Measurements from ENCODE around the gene PEX3. TPM values are rescaled to one million over a fixed set of nuclear protein-coding genes. Genes with fewer than 3 reads are reported as not detected.

Gene PEX3
- total RNA-seq, 2 donors from 2014 or later, result 10.0 to 12.2 TPM

DNA sequence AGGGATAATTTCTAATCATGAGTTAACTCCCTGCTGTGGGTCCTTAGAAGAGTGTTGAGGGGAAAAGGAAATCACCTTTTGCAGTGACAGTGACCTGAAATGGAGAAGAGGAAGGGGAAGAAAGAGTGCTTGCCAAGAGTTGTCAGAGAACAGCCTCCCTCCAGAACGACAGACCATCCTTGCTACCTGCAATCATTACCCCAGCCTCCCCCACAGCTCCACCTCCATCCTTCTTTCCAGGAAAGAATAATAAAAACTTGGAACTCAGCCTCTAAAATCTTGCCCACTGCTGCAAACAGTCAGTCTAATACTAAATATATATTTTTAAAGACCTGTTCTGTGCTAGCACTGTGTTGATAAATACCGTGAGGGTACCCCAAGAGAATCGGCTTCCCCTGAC lies 89.6 kb downstream of the PEX3 start:
- Histone ChIP-seq H3K4me3 (ENCODE audit: low read length) (no peak overlapping the region), H3K27me3 (ENCODE audit: control insufficient read depth, insufficient read depth, low read length, poor library complexity, severe bottlenecking) (peaks cover 7% of the 10 kb centered on the region), H3K9ac (ENCODE audit: extremely low read depth, low read length, poor library complexity, severe bottlenecking) (no peak overlapping the region), H3K36me3 (ENCODE audit: control insufficient read depth, insufficient read depth, low read length) (no peaks in the 10 kb centered on the region), H3K9me3 (ENCODE audit: control insufficient read depth, low read length) (no peaks in the 10 kb centered on the region), H3K27ac (ENCODE audit: low read depth, low read length) (no peak overlapping the region), H3K4me1 (ENCODE audit: control insufficient read depth, insufficient read depth, low read length) (peaks cover 24% of the 10 kb centered on the region)
- Mint-ChIP-seq H3K4me3 (no peak overlapping the region), H3K27me3 (ENCODE audit: insufficient read depth) (peaks cover 34% of the 10 kb centered on the region), H3K36me3 (ENCODE audit: low read depth) (no peaks in the 10 kb centered on the region), H3K4me1 (peaks cover 48% of the 10 kb centered on the region), H3K9me3 (no peaks in the 10 kb centered on the region), H3K27ac (no peak overlapping the region)
- 92% methylated on average over 3 of the region's 3 CpGs; no CpG with 5 or more reads in 1 of the 2 experiments for WGBS, 2 experiments (ENCODE audit: insufficient coverage in 1 of 2, insufficient read length in 1 of 2)
- TF ChIP-seq, protein P1, sequence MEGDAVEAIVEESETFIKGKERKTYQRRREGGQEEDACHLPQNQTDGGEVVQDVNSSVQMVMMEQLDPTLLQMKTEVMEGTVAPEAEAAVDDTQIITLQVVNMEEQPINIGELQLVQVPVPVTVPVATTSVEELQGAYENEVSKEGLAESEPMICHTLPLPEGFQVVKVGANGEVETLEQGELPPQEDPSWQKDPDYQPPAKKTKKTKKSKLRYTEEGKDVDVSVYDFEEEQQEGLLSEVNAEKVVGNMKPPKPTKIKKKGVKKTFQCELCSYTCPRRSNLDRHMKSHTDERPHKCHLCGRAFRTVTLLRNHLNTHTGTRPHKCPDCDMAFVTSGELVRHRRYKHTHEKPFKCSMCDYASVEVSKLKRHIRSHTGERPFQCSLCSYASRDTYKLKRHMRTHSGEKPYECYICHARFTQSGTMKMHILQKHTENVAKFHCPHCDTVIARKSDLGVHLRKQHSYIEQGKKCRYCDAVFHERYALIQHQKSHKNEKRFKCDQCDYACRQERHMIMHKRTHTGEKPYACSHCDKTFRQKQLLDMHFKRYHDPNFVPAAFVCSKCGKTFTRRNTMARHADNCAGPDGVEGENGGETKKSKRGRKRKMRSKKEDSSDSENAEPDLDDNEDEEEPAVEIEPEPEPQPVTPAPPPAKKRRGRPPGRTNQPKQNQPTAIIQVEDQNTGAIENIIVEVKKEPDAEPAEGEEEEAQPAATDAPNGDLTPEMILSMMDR (conservative IDR thresholded peaks at IDR 0.05), result no peak
- no peak for DNase-seq

Other genes starting within 250 kb of the PEX3 start
- 10 to 100 TPM in 1 of 2 donors, 1 to 10 TPM in 1; 8.7 to 10.6 TPM for gene ADAT2, start 110 bp upstream of the PEX3 start, total RNA-seq
- gene FUCA2, start 60.9 kb downstream of the PEX3 start, total RNA-seq, result 10 to 100 TPM; 58.6 to 59.3 TPM
- 100 to 1,000 TPM; 164 to 222 TPM for gene PHACTR2, start 227.2 kb downstream of the PEX3 start, total RNA-seq